ENCODE measurements around the gene CFAP99. TPM values are rescaled to one million over a fixed set of nuclear protein-coding genes. Genes with fewer than 3 reads are reported as not detected.

The CFAP99 gene
- total and polyA plus RNA-seq, 2 donors from 2014 or later, result 1.5 to 1.7 TPM

DNA sequence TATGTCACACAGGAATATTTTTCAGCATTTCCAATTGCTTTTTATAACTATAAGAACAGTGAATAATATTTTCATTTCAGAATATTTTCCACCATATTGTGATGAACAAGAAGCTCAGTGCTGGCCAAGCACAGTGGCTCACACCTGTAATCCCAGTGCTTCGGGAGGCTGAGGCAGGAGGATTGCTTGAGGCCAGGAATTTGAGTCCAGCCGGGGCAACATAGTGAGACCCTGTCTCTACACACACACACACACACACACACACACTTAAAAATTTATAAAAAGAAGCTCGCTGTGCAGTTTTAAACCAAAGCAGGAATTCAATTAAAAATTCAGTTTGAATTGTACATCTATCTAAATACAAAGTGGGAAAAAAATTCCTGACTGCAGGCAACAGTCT lies 3.5 kb upstream of the CFAP99 start:
- no peak for FAIRE-seq
- peaks cover 2 to 28% (median 18%) of the 10 kb centered on the region in 3 donors for H3K4me1 ChIP-seq (ENCODE audit: control insufficient read depth in 2 of 3, insufficient read depth in 2 of 3, low read depth in 1 of 3, low read length in 3 of 3)

DNA sequence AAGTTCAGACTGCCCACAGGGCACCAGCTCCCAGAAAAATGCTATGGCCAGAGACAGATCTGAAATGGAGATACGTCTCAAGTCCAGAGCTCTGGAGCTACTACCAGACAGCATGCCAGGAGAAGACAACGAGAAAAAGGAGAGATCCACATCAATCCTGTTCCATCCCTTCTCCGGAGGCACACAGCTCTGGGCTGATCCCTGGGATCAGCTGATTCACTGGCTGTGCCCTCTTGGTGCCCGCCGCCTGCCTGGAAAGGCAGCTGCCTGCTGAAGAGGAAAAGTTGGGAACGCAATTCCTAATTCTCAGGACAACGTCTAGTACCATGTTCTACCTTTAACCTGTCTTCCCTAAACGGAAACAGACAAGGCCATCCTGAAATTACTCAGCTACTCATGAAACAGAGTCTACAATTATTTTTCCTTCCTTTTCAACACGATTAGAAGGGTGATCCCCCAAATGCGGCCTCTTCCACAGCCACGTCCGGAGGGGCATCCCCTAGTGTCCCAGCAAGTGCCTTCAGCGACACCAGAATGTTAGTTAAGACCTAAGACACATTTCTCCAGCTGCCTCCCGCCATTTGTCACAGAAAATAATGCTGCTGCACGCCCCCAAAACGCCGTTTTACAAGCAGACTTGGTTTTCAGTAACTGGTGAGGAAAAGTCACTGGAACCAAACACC lies 2.7 kb upstream of the CFAP99 start:
- Histone ChIP-seq H3K4me3 (ENCODE audit: low read length in 3 of 3) (no peak overlapping the region), H3K27me3 (ENCODE audit: control insufficient read depth, insufficient read depth, low read length) (peaks cover 26% of the 10 kb centered on the region), H3K27ac (ENCODE audit: low read depth in 2 of 2, low read length in 2 of 2) (no peak overlapping the region), H3K9me3 (ENCODE audit: control insufficient read depth in 2 of 3, insufficient read depth in 1 of 3, low read length in 3 of 3) (no peaks in the 10 kb centered on the region), H3K36me3 (ENCODE audit: control insufficient read depth in 2 of 3, insufficient read depth in 3 of 3, low read length in 3 of 3) (no peaks in the 10 kb centered on the region), H3K9ac (ENCODE audit: low read length in 3 of 3) (no peak overlapping the region), H3K4me1 (ENCODE audit: control insufficient read depth in 2 of 3, insufficient read depth in 2 of 3, low read depth in 1 of 3, low read length in 3 of 3) (peaks cover 2 to 28% (median 18%) of the 10 kb centered on the region in 3 donors)
- intact Hi-C loops (cut with DNase I), result no loop called here
- FAIRE-seq, result no peak
- TF ChIP-seq, protein P1, sequence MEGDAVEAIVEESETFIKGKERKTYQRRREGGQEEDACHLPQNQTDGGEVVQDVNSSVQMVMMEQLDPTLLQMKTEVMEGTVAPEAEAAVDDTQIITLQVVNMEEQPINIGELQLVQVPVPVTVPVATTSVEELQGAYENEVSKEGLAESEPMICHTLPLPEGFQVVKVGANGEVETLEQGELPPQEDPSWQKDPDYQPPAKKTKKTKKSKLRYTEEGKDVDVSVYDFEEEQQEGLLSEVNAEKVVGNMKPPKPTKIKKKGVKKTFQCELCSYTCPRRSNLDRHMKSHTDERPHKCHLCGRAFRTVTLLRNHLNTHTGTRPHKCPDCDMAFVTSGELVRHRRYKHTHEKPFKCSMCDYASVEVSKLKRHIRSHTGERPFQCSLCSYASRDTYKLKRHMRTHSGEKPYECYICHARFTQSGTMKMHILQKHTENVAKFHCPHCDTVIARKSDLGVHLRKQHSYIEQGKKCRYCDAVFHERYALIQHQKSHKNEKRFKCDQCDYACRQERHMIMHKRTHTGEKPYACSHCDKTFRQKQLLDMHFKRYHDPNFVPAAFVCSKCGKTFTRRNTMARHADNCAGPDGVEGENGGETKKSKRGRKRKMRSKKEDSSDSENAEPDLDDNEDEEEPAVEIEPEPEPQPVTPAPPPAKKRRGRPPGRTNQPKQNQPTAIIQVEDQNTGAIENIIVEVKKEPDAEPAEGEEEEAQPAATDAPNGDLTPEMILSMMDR (IDR thresholded peaks at IDR 0.05; ENCODE audit: borderline replicate concordance, extremely low read depth, insufficient read depth), result no peak
- no peak for DNase-seq

More for the DNA sequence above, 3.5 kb upstream of the CFAP99 start:
- Histone ChIP-seq H3K27ac (ENCODE audit: low read depth in 2 of 2, low read length in 2 of 2) (no peak overlapping the region), H3K36me3 (ENCODE audit: control insufficient read depth in 2 of 3, insufficient read depth in 3 of 3, low read length in 3 of 3) (no peaks in the 10 kb centered on the region), H3K9ac (ENCODE audit: low read length in 3 of 3) (no peak overlapping the region), H3K27me3 (ENCODE audit: control insufficient read depth, insufficient read depth, low read length) (peaks cover 24% of the 10 kb centered on the region), H3K9me3 (ENCODE audit: control insufficient read depth in 2 of 3, insufficient read depth in 1 of 3, low read length in 3 of 3) (no peaks in the 10 kb centered on the region), H3K4me3 (ENCODE audit: low read length in 3 of 3) (no peak overlapping the region)
- peak in 1 of 5 donors; percentile 7 for DNase-seq
- TF ChIP-seq, protein P1 (IDR thresholded peaks at IDR 0.05; ENCODE audit: borderline replicate concordance, extremely low read depth, insufficient read depth), result no peak
- intact Hi-C loops (cut with DNase I), result no loop called here

DNA sequence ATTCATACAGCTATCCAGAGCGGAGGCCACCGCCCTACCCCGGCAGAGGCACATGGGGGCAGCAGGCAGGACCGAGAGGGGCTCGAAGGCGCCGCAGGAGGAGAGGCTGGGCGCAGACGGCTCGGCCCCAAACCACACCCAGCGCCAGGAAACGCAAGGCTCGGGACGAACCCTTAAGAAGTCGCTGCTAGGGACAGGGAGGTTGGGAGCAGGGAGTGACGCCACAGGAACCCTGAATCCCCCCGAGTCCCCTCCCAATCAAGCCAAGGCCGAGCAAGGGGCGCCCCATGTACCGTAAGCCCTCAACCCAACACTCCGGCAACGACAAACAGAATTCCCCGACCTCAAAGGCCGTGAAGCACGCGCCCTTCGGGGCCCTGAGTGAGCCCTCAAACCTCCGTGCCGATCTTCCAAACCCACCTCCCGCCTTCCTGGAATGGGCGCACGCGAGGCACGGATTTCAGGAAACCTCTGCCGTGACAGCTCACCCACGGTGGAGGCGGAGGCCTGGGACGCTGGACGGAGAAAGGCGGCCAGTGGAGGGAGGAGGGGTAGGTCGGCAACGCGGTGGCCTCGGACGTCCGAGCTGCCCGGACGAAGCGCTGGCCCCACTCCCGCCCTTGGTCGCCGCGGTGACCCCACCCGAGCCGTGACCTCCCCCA lies 2.1 kb upstream of the CFAP99 start:
- DNase-seq, result peak in 3 of 5 donors; percentile 24 to 81 (median 27)
- Histone ChIP-seq H3K9ac (ENCODE audit: low read length in 3 of 3) (peak overlapping the region in 1 of 3 donors; percentile 40), H3K9me3 (ENCODE audit: control insufficient read depth in 2 of 3, insufficient read depth in 1 of 3, low read length in 3 of 3) (no peaks in the 10 kb centered on the region), H3K27me3 (ENCODE audit: control insufficient read depth, insufficient read depth, low read length) (peaks cover 26% of the 10 kb centered on the region), H3K36me3 (ENCODE audit: control insufficient read depth in 2 of 3, insufficient read depth in 3 of 3, low read length in 3 of 3) (no peaks in the 10 kb centered on the region), H3K27ac (ENCODE audit: low read depth in 2 of 2, low read length in 2 of 2) (no peak overlapping the region), H3K4me1 (ENCODE audit: control insufficient read depth in 2 of 3, insufficient read depth in 2 of 3, low read depth in 1 of 3, low read length in 3 of 3) (peaks cover 2 to 28% (median 18%) of the 10 kb centered on the region in 3 donors), H3K4me3 (ENCODE audit: low read length in 3 of 3) (peak overlapping the region in 2 of 3 donors; percentile 48 to 52)
- FAIRE-seq, result no peak
- intact Hi-C loops (cut with DNase I), result no loop called here
- TF ChIP-seq, protein P1 (IDR thresholded peaks at IDR 0.05; ENCODE audit: borderline replicate concordance, extremely low read depth, insufficient read depth), result no peak
